Neuron (in vitro differentiated cells): ENCODE data around the gene PCDHGB6.
"Not testable (repeated sequence)": the region's sequence is repeated elsewhere in the genome, so short reads cannot be mapped to it uniquely, and the experiment has no call there.

ENCODE experiments used
- H2AFZ ChIP-seq: one replicate; pipeline ENCODE4 v1.6.1; 2013; ENCODE audit warnings: low read depth, mild to moderate bottlenecking, inconsistent platforms, low read length, moderate library complexity
- H3K27me3 ChIP-seq: one replicate; pipeline ENCODE4 v1.6.1; 2013; ENCODE audit warnings: low read length; ENCODE audit not compliant: insufficient read depth
- H3K36me3 ChIP-seq: one replicate; pipeline ENCODE4 v1.6.1; 2013; ENCODE audit warnings: low read length; ENCODE audit not compliant: insufficient read depth
- H3K4me1 ChIP-seq: one replicate; pipeline ENCODE4 v1.6.1; 2013; ENCODE audit warnings: low read length; ENCODE audit not compliant: insufficient read depth
- H3K4me3 ChIP-seq: 2 replicates; pipeline ENCODE4 v1.5.1; 2013; ENCODE audit warnings: mild to moderate bottlenecking, low read length, moderate library complexity
- H3K9me3 ChIP-seq: one replicate; pipeline ENCODE4 v1.6.1; 2013; ENCODE audit warnings: low read length

The PCDHGB6 gene

GRCh38 chr5:141397756-141398551 lies 9.9 kb upstream of the PCDHGB6 start, which contains the start of gene PCDHGB5:
Gene PCDHGB5, plus strand, starts transcription at chr5:141397947. Its CDS starts 181 bp downstream, at chr5:141398128.
- H2AFZ ChIP-seq, H3K27me3 ChIP-seq, H3K4me1 ChIP-seq, H3K4me3 ChIP-seq, H3K36me3 ChIP-seq: not testable (repeated sequence)
- peaks cover 34% of the 10 kb centered on the region for H3K9me3 ChIP-seq

GRCh38 chr5:141398608-141399007 lies 9.2 kb upstream of the PCDHGB6 start:
- H3K4me1 ChIP-seq = no peaks in the 10 kb centered on the region

DNA sequence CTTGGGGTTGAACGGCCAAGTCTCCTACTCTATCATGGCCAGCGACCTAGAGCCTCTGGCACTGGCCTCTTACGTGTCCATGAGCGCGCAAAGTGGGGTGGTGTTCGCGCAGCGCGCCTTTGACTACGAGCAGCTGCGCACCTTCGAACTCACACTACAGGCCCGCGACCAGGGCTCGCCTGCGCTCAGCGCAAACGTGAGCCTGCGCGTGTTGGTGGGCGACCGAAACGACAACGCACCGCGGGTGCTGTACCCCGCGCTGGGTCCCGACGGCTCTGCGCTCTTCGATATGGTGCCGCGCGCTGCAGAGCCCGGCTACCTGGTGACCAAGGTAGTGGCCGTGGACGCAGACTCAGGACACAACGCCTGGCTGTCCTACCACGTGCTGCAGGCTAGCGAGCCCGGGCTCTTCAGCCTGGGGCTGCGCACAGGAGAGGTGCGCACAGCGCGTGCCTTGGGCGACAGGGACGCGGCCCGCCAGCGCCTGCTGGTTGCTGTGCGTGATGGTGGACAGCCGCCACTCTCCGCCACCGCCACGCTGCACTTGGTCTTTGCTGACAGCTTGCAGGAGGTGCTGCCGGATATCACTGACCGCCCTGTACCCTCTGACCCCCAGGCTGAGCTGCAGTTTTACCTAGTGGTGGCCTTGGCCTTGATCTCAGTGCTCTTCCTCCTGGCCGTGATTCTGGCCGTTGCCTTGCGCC lies 8.1 kb upstream of the PCDHGB6 start:
- H3K27me3 ChIP-seq = no peaks in the 10 kb centered on the region
- no peaks in the 10 kb centered on the region for H3K4me1 ChIP-seq
- peaks cover 31% of the 10 kb centered on the region for H3K9me3 ChIP-seq
- no peak overlapping the region for H2AFZ ChIP-seq
- no peak overlapping the region for H3K4me3 ChIP-seq
- H3K36me3 ChIP-seq = no peaks in the 10 kb centered on the region

More at GRCh38 chr5:141398608-141399007, 9.2 kb upstream of the PCDHGB6 start:
- Histone ChIP-seq H3K27me3 (no peaks in the 10 kb centered on the region), H3K36me3 (peaks cover 1% of the 10 kb centered on the region), H2AFZ (no peak overlapping the region), H3K9me3 (peaks cover 33% of the 10 kb centered on the region), H3K4me3 (no peak overlapping the region)

GRCh38 chr5:141402553-141403243 lies 5.1 kb upstream of the PCDHGB6 start, which contains the start of gene PCDHGA9:
Gene PCDHGA9, plus strand, starts transcription at chr5:141402778. Its CDS starts 175 bp downstream, at chr5:141402953.
- H3K36me3 ChIP-seq = no peaks in the 10 kb centered on the region
- H3K9me3 ChIP-seq = peaks cover 34% of the 10 kb centered on the region
- no peaks in the 10 kb centered on the region for H3K4me1 ChIP-seq
- H3K27me3 ChIP-seq = no peaks in the 10 kb centered on the region
- H3K4me3 ChIP-seq = no peak within 1 kb of the TSS
- H2AFZ ChIP-seq = no peak within 1 kb of the TSS

DNA sequence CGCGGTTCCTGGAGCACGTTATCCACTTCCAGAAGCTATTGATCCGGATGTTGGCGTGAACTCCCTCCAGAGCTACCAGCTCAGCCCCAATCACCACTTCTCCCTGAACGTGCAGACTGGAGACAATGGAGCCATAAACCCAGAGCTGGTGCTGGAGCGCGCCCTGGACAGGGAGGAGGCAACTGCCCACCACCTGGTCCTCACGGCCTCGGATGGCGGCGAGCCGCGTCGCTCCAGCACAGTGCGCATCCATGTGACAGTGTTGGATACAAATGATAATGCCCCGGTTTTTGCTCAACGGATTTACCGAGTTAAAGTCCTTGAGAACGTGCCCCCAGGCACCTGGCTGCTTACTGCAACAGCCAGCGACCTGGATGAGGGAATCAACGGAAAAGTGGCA lies 4.4 kb upstream of the PCDHGB6 start:
- H3K27me3 ChIP-seq = no peaks in the 10 kb centered on the region
- H2AFZ ChIP-seq = no peak overlapping the region
- H3K4me3 ChIP-seq = no peak overlapping the region
- H3K36me3 ChIP-seq = no peaks in the 10 kb centered on the region
- peaks cover 34% of the 10 kb centered on the region for H3K9me3 ChIP-seq
- H3K4me1 ChIP-seq = no peaks in the 10 kb centered on the region

GRCh38 chr5:141409598-141410306 lies 1.9 kb downstream of the PCDHGB6 start:
- peaks cover 47% of the 10 kb centered on the region for H3K9me3 ChIP-seq
- no peaks in the 10 kb centered on the region for H3K4me1 ChIP-seq
- peaks cover 11% of the 10 kb centered on the region for H3K36me3 ChIP-seq
- no peak overlapping the region for H2AFZ ChIP-seq
- H3K27me3 ChIP-seq = no peaks in the 10 kb centered on the region
- H3K4me3 ChIP-seq = no peak overlapping the region

GRCh38 chr5:141411575-141411974 lies 3.8 kb downstream of the PCDHGB6 start:
- Histone ChIP-seq H3K4me1 (no peaks in the 10 kb centered on the region), H2AFZ (no peak overlapping the region), H3K4me3 (peak overlapping the region; percentile 20), H3K27me3 (no peaks in the 10 kb centered on the region), H3K36me3 (peaks cover 13% of the 10 kb centered on the region), H3K9me3 (peaks cover 44% of the 10 kb centered on the region)

DNA sequence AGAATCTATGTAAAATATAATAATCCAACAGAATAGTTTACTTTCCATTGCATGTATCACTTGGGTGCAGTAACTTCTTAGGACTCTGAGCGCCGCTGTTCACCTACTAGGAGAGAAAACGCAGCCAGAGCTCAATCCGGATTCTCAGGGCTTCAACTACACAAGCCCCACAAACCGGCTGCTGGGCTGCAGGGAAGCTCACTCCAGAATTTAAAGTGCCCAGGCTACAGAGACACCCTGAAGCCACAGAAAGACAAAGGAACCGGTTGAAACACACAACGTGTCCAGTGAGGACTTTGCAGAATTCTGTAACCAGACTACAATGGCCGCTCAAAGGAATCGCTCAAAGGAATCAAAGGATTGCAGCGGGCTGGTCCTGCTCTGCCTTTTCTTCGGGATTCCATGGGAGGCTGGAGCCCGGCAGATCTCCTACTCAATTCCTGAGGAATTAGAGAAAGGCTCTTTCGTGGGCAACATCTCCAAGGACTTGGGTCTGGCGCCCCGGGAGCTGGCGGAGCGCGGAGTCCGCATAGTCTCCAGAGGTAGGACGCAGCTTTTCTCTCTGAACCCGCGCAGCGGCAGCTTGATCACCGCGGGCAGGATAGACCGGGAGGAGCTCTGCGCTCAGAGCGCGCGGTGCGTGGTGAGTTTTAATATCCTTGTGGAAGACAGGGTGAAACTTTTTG lies 5.2 kb downstream of the PCDHGB6 start, which contains the start of gene PCDHGA10:
TSS of gene PCDHGA10 (plus strand) at position 134 of the 686 bp plus-strand sequence. CDS start at position 323, 189 bp downstream.
- Histone ChIP-seq H3K36me3 (peaks cover 13% of the 10 kb centered on the region), H3K4me3 (peak within 1 kb of the TSS; percentile 56), H3K4me1 (no peaks in the 10 kb centered on the region), H2AFZ (no peak within 1 kb of the TSS), H3K27me3 (no peaks in the 10 kb centered on the region), H3K9me3 (peaks cover 52% of the 10 kb centered on the region)

- Histone ChIP-seq H2AFZ (no peak overlapping the region), H3K36me3 (peaks cover 18% of the 10 kb centered on the region), H3K27me3 (no peaks in the 10 kb centered on the region), H3K4me3 (peak overlapping the region; percentile 56), H3K9me3 (peaks cover 58% of the 10 kb centered on the region), H3K4me1 (no peaks in the 10 kb centered on the region)
Measured at GRCh38 chr5:141413540-141414069, 5.8 kb downstream of the PCDHGB6 start.

- H3K27me3 ChIP-seq = not testable (repeated sequence)
Measured at GRCh38 chr5:141414548-141415274, 6.9 kb downstream of the PCDHGB6 start.

DNA sequence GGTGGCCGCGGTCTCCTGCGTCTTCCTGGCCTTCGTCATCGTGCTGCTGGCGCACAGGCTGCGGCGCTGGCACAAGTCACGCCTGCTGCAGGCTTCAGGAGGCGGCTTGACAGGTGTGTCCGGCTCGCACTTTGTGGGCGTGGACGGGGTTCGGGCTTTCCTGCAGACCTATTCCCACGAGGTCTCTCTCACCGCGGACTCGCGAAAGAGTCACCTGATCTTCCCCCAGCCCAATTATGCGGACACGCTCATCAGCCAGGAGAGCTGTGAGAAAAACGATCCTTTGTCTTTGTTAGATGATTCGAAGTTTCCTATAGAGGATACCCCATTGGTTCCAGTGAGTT lies 7.4 kb downstream of the PCDHGB6 start:
- H3K36me3 ChIP-seq = peaks cover 32% of the 10 kb centered on the region
- H3K9me3 ChIP-seq = peaks cover 55% of the 10 kb centered on the region
- not testable (repeated sequence) for H3K4me1 ChIP-seq, H3K27me3 ChIP-seq, H2AFZ ChIP-seq, H3K4me3 ChIP-seq

More at GRCh38 chr5:141414548-141415274, 6.9 kb downstream of the PCDHGB6 start:
- peaks cover 29% of the 10 kb centered on the region for H3K36me3 ChIP-seq
- H3K9me3 ChIP-seq = peaks cover 58% of the 10 kb centered on the region
- H3K4me1 ChIP-seq, H2AFZ ChIP-seq, H3K4me3 ChIP-seq: not testable (repeated sequence)
